HG03432 (cell line): Measurements from ENCODE around the gene ATG4C.
"Not testable (repeated sequence)": the region's sequence is repeated elsewhere in the genome, so short reads cannot be mapped to it uniquely, and the experiment has no call there.

Experiments used
- ATAC-seq: cut with Tn5 transposase; IDR thresholded peaks from one replicate; pipeline ENCODE4 v1.9.1; 2021; ENCODE audit warnings: mild to moderate bottlenecking, moderate library complexity; ENCODE audit not compliant: unreplicated experiment

The ATG4C gene

GRCh38 chr1:62783736-62784508 lies at the start of gene ATG4C:
Gene ATG4C (plus strand): TSS chr1:62784132. CDS start chr1:62803787, 19,655 bp downstream.
- peak; percentile 94 for ATAC-seq

GRCh38 chr1:62735491-62736171 lies 48.3 kb upstream of the ATG4C start:
- no peak for ATAC-seq

- not testable (repeated sequence) for ATAC-seq
Observed at GRCh38 chr1:62740701-62741100, 43.2 kb upstream of the ATG4C start.

- no peak for ATAC-seq
Observed at GRCh38 chr1:62744611-62745577, 39.0 kb upstream of the ATG4C start.

- peak; percentile 44 for ATAC-seq
Observed at GRCh38 chr1:62746086-62746808, 37.7 kb upstream of the ATG4C start.

GRCh38 chr1:62746809-62747138 lies 37.2 kb upstream of the ATG4C start:
- ATAC-seq = no peak

GRCh38 chr1:62753031-62753965 lies 30.6 kb upstream of the ATG4C start:
- no peak for ATAC-seq

GRCh38 chr1:62754938-62755337 lies 29.0 kb upstream of the ATG4C start:
- not testable (repeated sequence) for ATAC-seq

GRCh38 chr1:62756255-62756884 lies 27.6 kb upstream of the ATG4C start:
- not testable (repeated sequence) for ATAC-seq

- not testable (repeated sequence) for ATAC-seq
Observed at GRCh38 chr1:62759232-62759875, 24.6 kb upstream of the ATG4C start.

GRCh38 chr1:62760021-62760782 lies 23.7 kb upstream of the ATG4C start:
- not testable (repeated sequence) for ATAC-seq

GRCh38 chr1:62761223-62761870 lies 22.6 kb upstream of the ATG4C start:
- not testable (repeated sequence) for ATAC-seq

- ATAC-seq = not testable (repeated sequence)
Observed at GRCh38 chr1:62762027-62762426, 21.9 kb upstream of the ATG4C start.

- ATAC-seq = no peak
Observed at GRCh38 chr1:62765981-62766380, 18.0 kb upstream of the ATG4C start.

GRCh38 chr1:62768551-62768950 lies 15.4 kb upstream of the ATG4C start:
- ATAC-seq = not testable (repeated sequence)

GRCh38 chr1:62772607-62773295 lies 11.2 kb upstream of the ATG4C start:
- ATAC-seq = no peak

GRCh38 chr1:62774006-62774405 lies 9.9 kb upstream of the ATG4C start:
- ATAC-seq = no peak
